GM12878 (cell line): ENCODE measurements around the gene POLA2. TPM values are rescaled to one million over a fixed set of nuclear protein-coding genes. Genes with fewer than 3 reads are reported as not detected.

Experiments used
- ATAC-seq: fragments of 200-7000 bp; cut with Tn5 transposase; 3 replicates; pipeline ENCODE4 v1.9.1; 2020; ENCODE audit warnings: mild to moderate bottlenecking, moderate library complexity
- BruUV-seq: library from RNA; stranded (reverse); fragments of 400-500 nt; replicated peaks from 2 replicates; lab custom pipeline; 2021; lab: Mats Ljungman, UMichigan
- CTCF ChIA-PET: fragments of 300-600 bp; sonication (Branson Sonifier 250); formaldehyde crosslinking; extraction: SDS; loops from one replicate; lab custom pipeline; 2021; ENCODE audit warnings: inconsistent platforms; lab: Yijun Ruan, JAX
- POLR2A ChIA-PET: fragments of 350-600 bp; formaldehyde crosslinking; extraction: SDS; loops from one replicate; lab custom pipeline; 2021; ENCODE audit warnings: inconsistent platforms; lab: Charles Lee
- RAD21 ChIA-PET: fragments of 300-600 bp; sonication (Branson Sonifier 250); formaldehyde crosslinking; loops from one replicate; lab custom pipeline; 2023; ENCODE audit warnings: antibody characterized with exemption; ENCODE audit not compliant: unreplicated experiment; lab: Charles Lee
- SMC1A ChIA-PET: fragments of 300-600 bp; sonication (Branson Sonifier 250); formaldehyde crosslinking; loops from one replicate; lab custom pipeline; 2023; ENCODE audit not compliant: unreplicated experiment, uncharacterized antibody; lab: Charles Lee
- DNase-seq: peaks from one replicate; pipeline ENCODE4 v3.0.0-alpha.2; 2011; ENCODE audit warnings: low read depth, low spot score
- FAIRE-seq: peaks from 3 replicates; lab custom pipeline; 2011; peaks lifted over from hg19 to GRCh38; lab: Jason Lieb, UNC
- H2AFZ ChIP-seq: 2 replicates; pipeline ENCODE4 v1.6.0; 2011; ENCODE audit warnings: low read depth, low read length, control low read depth; ENCODE audit not compliant: control insufficient read depth
- H3K27ac ChIP-seq: 2 replicates; pipeline ENCODE4 v1.5.1; 2011; ENCODE audit warnings: control low read depth; ENCODE audit not compliant: control insufficient read depth, insufficient read depth
- H3K27me3 ChIP-seq, 2 experiments: replicated peaks in 1 of 2; 2 replicates each; pipeline versions ENCODE4 v1.6.0 to v1.6.1; 2011; ENCODE audit warnings: low read length in 1 of 2; ENCODE audit not compliant: control insufficient read depth in 2 of 2, insufficient read depth in 2 of 2
- H3K36me3 ChIP-seq, 2 experiments: 2 replicates each; pipeline ENCODE4 v1.5.1; 2011; ENCODE audit warnings: low read length in 1 of 2; ENCODE audit not compliant: control insufficient read depth in 2 of 2, insufficient read depth in 2 of 2
- H3K4me1 ChIP-seq: 2 replicates; pipeline ENCODE4 v1.6.1; 2011; ENCODE audit warnings: mild to moderate bottlenecking, low read length, moderate library complexity, mixed read lengths; ENCODE audit not compliant: control insufficient read depth, insufficient read depth
- H3K4me2 ChIP-seq: 2 replicates; pipeline ENCODE4 v1.6.0; 2011; ENCODE audit warnings: control low read depth; ENCODE audit not compliant: control insufficient read depth, insufficient read depth
- H3K4me3 ChIP-seq: fragments of 200-600 bp; sonication (generic); 2 replicates; pipeline ENCODE4 v1.5.1; 2016
- H3K79me2 ChIP-seq: 2 replicates; pipeline ENCODE4 v1.6.0; 2011; ENCODE audit warnings: low read length; ENCODE audit not compliant: control insufficient read depth, insufficient read depth
- H3K9ac ChIP-seq: 2 replicates; pipeline ENCODE4 v1.8.0; 2011; ENCODE audit warnings: low read length, control low read depth, mixed read lengths; ENCODE audit not compliant: control insufficient read depth, insufficient read depth
- H3K9me3 ChIP-seq: replicated peaks from 3 replicates; pipeline ENCODE4 v1.5.1; 2011; ENCODE audit warnings: mild to moderate bottlenecking, low read length; ENCODE audit not compliant: control insufficient read depth, insufficient read depth
- H4K20me1 ChIP-seq: 2 replicates; pipeline ENCODE4 v1.6.0; 2011; ENCODE audit not compliant: control insufficient read depth, insufficient read depth
- ATF3 ChIP-seq: IDR thresholded peaks from 2 replicates; pipeline ENCODE4 v1.6.1; 2011; ENCODE audit warnings: low read depth, mild to moderate bottlenecking, low read length, moderate library complexity, borderline replicate concordance; ENCODE audit errors: extremely low read depth
- HDGF ChIP-seq: fragments of 450-650 bp; IDR thresholded peaks from 2 replicates; pipeline ENCODE4 v1.6.1; 2016; ENCODE audit warnings: antibody characterized with exemption
- IKZF2 ChIP-seq, 2 experiments: fragments of 450-650 bp; IDR thresholded peaks; 2 replicates each; pipeline ENCODE4 v1.6.1; 2017; ENCODE audit warnings: mild to moderate bottlenecking in 2 of 2, moderate library complexity in 2 of 2
- IRF4 ChIP-seq: IDR thresholded peaks from 2 replicates; pipeline ENCODE4 v1.6.1; 2011; ENCODE audit warnings: low read depth, low read length
- MTA3 ChIP-seq: IDR thresholded peaks from 2 replicates; pipeline ENCODE4 v1.6.1; 2012; ENCODE audit warnings: low read length, inconsistent platforms, borderline replicate concordance
- SMAD1 ChIP-seq: fragments of 450-650 bp; IDR thresholded peaks from 2 replicates; pipeline ENCODE4 v1.6.1; 2018; ENCODE audit warnings: mild to moderate bottlenecking, low read depth; ENCODE audit not compliant: partially characterized antibody
- TARDBP ChIP-seq: IDR thresholded peaks from 2 replicates; pipeline ENCODE4 v1.6.1; 2016; ENCODE audit warnings: borderline replicate concordance
- TBL1XR1 ChIP-seq: IDR thresholded peaks from 2 replicates; pipeline ENCODE4 v1.6.1; 2012; ENCODE audit warnings: low read depth, low read length, improper control_type of control experiment
- TCF7 ChIP-seq: IDR thresholded peaks from 2 replicates; pipeline ENCODE4 v1.6.1; 2014; ENCODE audit warnings: antibody characterized with exemption, borderline replicate concordance
- ZBTB33 ChIP-seq: fragments of 450-650 bp; IDR thresholded peaks from 2 replicates; pipeline ENCODE4 v1.6.1; 2017; ENCODE audit warnings: mild to moderate bottlenecking
- ZNF217 ChIP-seq: fragments of 450-650 bp; IDR thresholded peaks from 2 replicates; pipeline ENCODE4 v1.6.1; 2017; ENCODE audit warnings: antibody characterized with exemption, mild to moderate bottlenecking
- ZNF622 ChIP-seq: fragments of 450-650 bp; IDR thresholded peaks from 2 replicates; pipeline ENCODE4 v1.6.1; 2017; ENCODE audit warnings: mild to moderate bottlenecking, inconsistent platforms
- ZSCAN29 ChIP-seq: fragments of 450-650 bp; IDR thresholded peaks from 2 replicates; pipeline ENCODE4 v1.6.1; 2017; ENCODE audit warnings: mild to moderate bottlenecking, moderate library complexity
- WGBS: methylation state at CpG from one replicate; pipeline ENCODE4 v1.1.6; 2016; ENCODE audit warnings: low lambda C conversion rate; ENCODE audit not compliant: insufficient replicate concordance, insufficient coverage; ENCODE audit errors: missing lambda C conversion rate; 5-methylcytosine and 5-hydroxymethylcytosine counted together
- in situ Hi-C: fragments of 300-500 bp; cut with MboI; formaldehyde crosslinking; loops from 9 replicates; pipeline ENCODE4 v1.14.3; 2018; ENCODE audit warnings: mixed read lengths
- intact Hi-C: fragments of 100-400 bp; cut with micrococcal nuclease; formaldehyde crosslinking; loops from one replicate; pipeline ENCODE4 v1.14.2; 2022; ENCODE audit not compliant: unreplicated experiment
- polyA plus RNA-seq, 11 experiments: library from polyadenylated mRNA; depleted of rRNA in 4 of 11; unstranded in 6 of 11; stranded (reverse) in 5 of 11; fragments of >200 nt; fragmentation: Nextera tagmentation in 4 of 11; fragmentation: Illumina TruSeq in 1 of 11; extraction: Ambion mirVana in 4 of 11; extraction: Trizol in 1 of 11; gene quantifications; 1 replicate in 1 of 11; 2 replicates in 10 of 11; pipeline versions ENCODE4 v1.2.1 to v1.2.3, GENCODE V29; 2011 to 2016; ENCODE audit warnings: inconsistent platforms in 2 of 11, missing spikeins in 2 of 11, low read depth in 1 of 11
- total RNA-seq, 4 experiments: library from RNA; depleted of rRNA in 3 of 4; stranded (reverse); fragments of >200 nt in 3 of 4; fragmentation: Illumina TruSeq in 1 of 4; extraction: Trizol in 1 of 4; gene quantifications; 2 replicates each; pipeline versions ENCODE4 v1.2.1 to v1.2.3, GENCODE V29; 2013 to 2021

POLA2 gene
- total and polyA plus RNA-seq, 10 of the 15 experiments (the other 5 are each of a cell fraction or from before 2014, with no cell fraction given): 4.2 to 121 (median 56.2) TPM

- Histone ChIP-seq H3K4me1 (peaks cover 16% of the 10 kb centered on the region), H3K36me3 (peaks cover 30 to 38% of the 10 kb centered on the region in 2 experiments), H3K27ac (peak overlapping the region; percentile 87; the same call in 1 of the 2 replicates), H3K27me3 (no peaks in the 10 kb centered on the region), H3K4me3 (no peak overlapping the region), H3K79me2 (no peaks in the 10 kb centered on the region), H2AFZ (no peak overlapping the region), H3K9me3 (no peaks in the 10 kb centered on the region), H4K20me1 (no peaks in the 10 kb centered on the region), H3K4me2 (no peak overlapping the region), H3K9ac (no peak overlapping the region)
- ChIA-PET RAD21 (interaction anchor here (1.2 kb wide), 1 partner anchor 13 kb away, joined by 3 read pairs; no protein-coding TSS in a partner anchor), POLR2A (interaction anchor here (1.2 to 1.4 kb wide), 2 partner anchors 12 to 96 kb away, joined by 3 read pairs; no protein-coding TSS in a partner anchor), SMC1A (interaction anchor here (1.4 kb wide), 1 partner anchor 17 kb away, joined by 5 read pairs; no protein-coding TSS in a partner anchor), CTCF (interaction anchor here (2.0 to 7.3 kb wide), 2 partner anchors 17 to 22 kb away, joined by 8 to 67 read pairs; partner anchors contain the start of gene CDC42EP2)
- FAIRE-seq (no peak), ATAC-seq (no peak), DNase-seq (no peak)
- 81% methylated on average over 5 of the region's 5 CpGs for WGBS
- TF ChIP-seq TBL1XR1 (no peak), IKZF2 (IDR thresholded peaks at IDR 0.05) (no peak), IRF4 (no peak), TARDBP (no peak)
- in situ Hi-C loops: no loop called here
- no TSS peak for BruUV-seq
- intact Hi-C loops: no loop called here
These were observed 31.1 kb downstream of the POLA2 start for GRCh38 chr11:65292890-65293289.

- in situ Hi-C loops: no loop called here
- FAIRE-seq (no peak), DNase-seq (no peak), ATAC-seq (no peak)
- Histone ChIP-seq H3K4me3 (no peak overlapping the region), H3K79me2 (no peaks in the 10 kb centered on the region), H3K36me3 (peaks cover 32 to 33% of the 10 kb centered on the region in 2 experiments), H3K9me3 (no peaks in the 10 kb centered on the region), H2AFZ (no peak overlapping the region), H3K27me3 (no peaks in the 10 kb centered on the region), H4K20me1 (no peaks in the 10 kb centered on the region), H3K9ac (no peak overlapping the region), H3K27ac (no peak overlapping the region), H3K4me1 (peaks cover 16% of the 10 kb centered on the region), H3K4me2 (no peak overlapping the region)
- intact Hi-C loops: no loop called here
- ChIA-PET SMC1A (interaction anchor here (0.6 to 1.4 kb wide), 3 partner anchors 18 to 365 kb away, joined by 3 to 5 read pairs (median 3); no protein-coding TSS in a partner anchor), CTCF (interaction anchor here (0.9 to 7.3 kb wide), 6 partner anchors 18 to 57 kb away, joined by 3 to 67 read pairs (median 3); partner anchors contain the start of gene CDC42EP2), POLR2A (no interaction called here), RAD21 (no interaction called here)
- WGBS: 92% methylated on average over 10 of the region's 10 CpGs
- no TSS peak for BruUV-seq
- no peak for TF ChIP-seq ZNF622
- TF ChIP-seq ZNF217: no peak
- no peak for TF ChIP-seq ATF3
- no peak for TF ChIP-seq ZBTB33
- no peak for TF ChIP-seq ZSCAN29
- TF ChIP-seq SMAD1: no peak
- no peak for TF ChIP-seq TBL1XR1
- TF ChIP-seq HDGF: no peak
- no peak for TF ChIP-seq MTA3
- TF ChIP-seq TCF7: no peak
These were observed 32.2 kb downstream of the POLA2 start for GRCh38 chr11:65293909-65294381.
